Stimulated activated CD4-positive, alpha-beta T cell treated with anti-CD3 and anti-CD28 coated beads, Interleukin-15, amount 100 ng/mL, for 24 hours (primary cell): ENCODE measurements around the gene GMFB.
"Not testable (repeated sequence)": the region's sequence is repeated elsewhere in the genome, so short reads cannot be mapped to it uniquely, and the experiment has no call there.

ENCODE experiments used
- DNase-seq: peaks from one replicate; pipeline ENCODE4 v3.0.0-alpha.2; 2020

Gene GMFB

DNA sequence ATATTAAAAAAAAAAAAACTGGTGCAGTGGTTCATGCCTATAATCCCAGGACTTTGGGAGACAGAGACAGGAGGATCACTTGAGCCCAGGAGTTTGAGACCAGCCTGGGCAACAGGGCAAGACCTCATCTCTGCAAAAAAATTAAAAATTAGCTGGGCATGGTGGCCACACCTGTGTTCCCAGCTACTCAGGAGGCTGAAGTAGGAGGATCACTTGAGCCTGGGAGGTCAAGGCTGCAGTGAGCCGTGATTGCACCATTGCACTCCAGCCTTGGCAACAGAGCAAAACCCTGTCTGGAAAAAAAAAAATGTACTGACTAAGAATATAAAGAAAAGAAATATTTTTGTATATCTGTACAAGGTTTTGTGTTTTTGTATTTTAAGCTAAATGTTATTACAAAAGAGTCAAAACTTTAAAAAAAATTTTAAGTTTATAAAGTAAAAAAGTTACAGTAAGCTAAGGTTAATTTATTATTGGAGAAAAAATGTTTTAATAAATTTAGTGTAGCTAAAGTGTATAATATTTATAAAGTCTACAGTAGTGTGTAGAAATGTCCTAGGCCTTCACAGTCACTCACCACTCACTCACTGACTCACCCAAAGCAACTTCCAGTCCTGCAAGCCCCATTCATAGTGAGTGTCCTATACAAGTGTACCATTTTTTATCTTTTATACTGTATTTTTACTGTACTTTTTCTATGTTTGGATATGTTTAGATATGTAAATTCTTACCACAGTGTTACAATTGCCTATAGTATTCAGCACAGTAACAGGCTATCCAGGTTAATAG, 31.8 kb downstream of the GMFB start:
- DNase-seq: not testable (repeated sequence)

- DNase-seq: no peak
These were observed 33.4 kb downstream of the GMFB start for GRCh38 chr14:54455363-54455762.

DNA sequence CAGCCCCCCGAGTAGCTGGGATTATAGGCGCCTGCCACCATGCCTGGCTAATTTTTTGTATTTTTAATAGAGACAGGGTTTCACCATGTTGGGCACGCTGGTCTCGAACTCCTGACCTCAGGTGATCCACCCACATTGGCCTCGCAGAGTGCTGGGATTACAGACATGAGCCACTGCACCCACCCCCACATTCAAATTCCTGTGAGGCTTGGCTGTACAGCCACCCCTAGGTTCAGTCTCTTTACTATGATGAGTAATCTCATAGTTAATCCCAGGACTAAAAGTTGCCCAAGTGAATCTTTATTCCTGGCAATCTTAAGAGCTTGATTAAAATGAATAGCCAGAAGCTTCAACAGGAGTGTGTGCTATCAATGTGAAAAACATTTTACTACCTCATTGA, 34.8 kb downstream of the GMFB start:
- DNase-seq: not testable (repeated sequence)

- no peak for DNase-seq
These were observed 35.5 kb downstream of the GMFB start for GRCh38 chr14:54453252-54453651.

- DNase-seq: no peak
These were observed 36.8 kb downstream of the GMFB start for GRCh38 chr14:54451961-54452360.

GRCh38 chr14:54451121-54451601, 37.6 kb downstream of the GMFB start:
- no peak for DNase-seq

GRCh38 chr14:54450535-54450934, 38.2 kb downstream of the GMFB start:
- peak; percentile 27 for DNase-seq

GRCh38 chr14:54447231-54447692, 41.5 kb downstream of the GMFB start:
- no peak for DNase-seq

GRCh38 chr14:54446161-54446693, 42.6 kb downstream of the GMFB start:
- no peak for DNase-seq

- no peak for DNase-seq
These were observed 44.1 kb downstream of the GMFB start for GRCh38 chr14:54444681-54445080.

GRCh38 chr14:54443981-54444380, 44.8 kb downstream of the GMFB start:
- no peak for DNase-seq

DNA sequence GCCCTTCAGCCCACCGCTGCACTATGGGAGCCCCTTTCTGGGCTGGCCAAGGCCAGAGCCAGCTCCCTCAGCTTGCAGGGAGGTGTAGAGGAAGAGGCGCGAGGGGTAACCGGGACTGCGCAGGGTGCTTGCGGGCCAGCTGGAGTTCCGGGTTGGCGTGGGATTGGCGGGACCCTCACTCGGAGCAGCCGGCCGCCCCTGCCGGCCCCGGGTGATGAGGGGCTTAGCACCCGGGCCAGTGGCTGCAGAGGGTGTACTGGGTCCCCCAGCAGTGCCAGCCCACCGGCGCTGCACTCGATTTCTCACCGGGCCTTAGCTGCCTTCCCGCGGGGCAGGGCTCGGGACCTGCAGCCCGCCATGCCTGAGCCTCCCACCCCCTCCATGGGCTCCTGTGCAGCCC, 45.8 kb downstream of the GMFB start:
- not testable (repeated sequence) for DNase-seq

GRCh38 chr14:54440873-54441868, 47.6 kb downstream of the GMFB start, which contains the start of gene CNIH1:
Gene CNIH1, minus strand, starts transcription at chr14:54441374. Its CDS starts 47 bp downstream, at chr14:54441327.
- DNase-seq: peak; percentile 93

DNA sequence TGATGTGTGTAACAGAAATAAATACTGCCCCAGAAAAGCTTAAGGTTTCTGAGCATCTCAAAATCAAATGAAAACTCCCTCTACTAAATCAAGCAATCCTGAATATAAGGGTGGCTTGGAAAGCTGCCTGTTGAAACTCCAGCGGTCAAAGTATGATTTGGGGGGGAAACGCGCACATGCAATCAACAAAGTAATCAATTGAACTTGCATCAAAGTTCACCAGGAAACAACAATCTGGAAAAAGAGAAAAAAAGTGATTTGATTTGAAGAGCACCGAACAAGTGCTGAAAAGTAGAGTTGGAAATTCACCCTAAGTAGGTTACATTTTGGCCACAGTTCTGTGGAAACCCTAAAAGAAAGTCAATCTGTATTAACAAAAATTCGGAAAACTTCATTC, 48.3 kb downstream of the GMFB start:
- no peak for DNase-seq

DNA sequence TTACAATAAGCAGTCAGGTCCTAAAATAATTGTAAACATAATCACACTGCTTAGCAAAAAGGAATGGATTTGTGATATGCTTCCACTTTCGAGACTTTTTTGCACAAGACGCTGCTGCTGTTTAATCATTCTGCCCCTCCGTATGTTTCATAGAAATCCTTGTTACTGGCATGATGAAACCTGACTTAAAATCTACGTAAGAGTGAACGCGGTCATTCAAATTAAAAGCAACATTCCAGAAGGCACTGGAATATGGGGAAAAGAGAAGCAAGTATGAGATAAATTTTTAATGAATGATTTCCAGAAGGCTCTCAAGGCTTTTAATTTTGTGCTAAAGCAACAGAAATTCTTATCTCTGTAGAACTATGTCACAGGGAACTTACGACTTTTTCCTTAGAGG, 48.7 kb downstream of the GMFB start:
- DNase-seq: no peak

DNA sequence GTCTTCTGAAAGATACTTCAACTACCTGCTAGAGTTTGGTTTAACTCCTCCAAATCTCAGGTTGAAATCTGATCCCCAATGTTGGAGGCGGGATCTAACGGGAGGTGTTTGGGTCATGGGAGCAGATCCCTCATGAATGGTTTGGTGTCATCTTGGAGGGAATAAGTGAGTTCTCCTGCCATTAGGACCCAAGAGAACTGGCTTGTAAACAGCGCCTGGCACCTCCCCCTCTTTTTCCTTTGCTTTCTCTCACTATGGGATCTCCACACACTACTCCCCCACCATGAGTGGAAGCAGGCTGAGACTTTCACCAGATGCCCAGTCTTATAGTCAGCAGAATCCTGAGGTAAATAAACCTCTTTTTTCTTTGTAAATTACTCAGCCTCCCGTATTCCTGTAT, 50.1 kb downstream of the GMFB start:
- no peak for DNase-seq

GRCh38 chr14:54437954-54438353, 50.8 kb downstream of the GMFB start:
- DNase-seq: not testable (repeated sequence)

- peak; percentile 15 for DNase-seq
These were observed 53.2 kb downstream of the GMFB start for GRCh38 chr14:54435500-54435981.

GRCh38 chr14:54428527-54428926, 60.3 kb downstream of the GMFB start:
- no peak for DNase-seq

DNA sequence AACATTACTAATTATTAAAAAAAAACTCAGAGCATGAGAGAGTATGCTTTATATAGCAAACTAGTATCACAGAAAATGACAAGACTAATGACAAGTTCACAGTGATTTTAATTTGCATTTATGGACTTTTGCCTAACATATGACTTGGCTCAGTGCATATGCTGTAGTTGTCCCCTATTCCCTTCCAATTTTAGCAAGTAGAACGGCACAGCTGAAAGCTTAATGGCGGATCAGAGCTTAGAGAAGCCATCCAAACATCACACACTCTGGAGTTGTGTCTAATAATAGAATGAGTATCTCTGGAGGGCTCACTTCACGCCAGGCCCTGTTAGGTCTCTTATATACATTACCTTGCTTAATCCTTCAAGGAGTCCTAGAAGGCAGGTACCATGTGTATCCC, 60.9 kb downstream of the GMFB start:
- DNase-seq: no peak

DNA sequence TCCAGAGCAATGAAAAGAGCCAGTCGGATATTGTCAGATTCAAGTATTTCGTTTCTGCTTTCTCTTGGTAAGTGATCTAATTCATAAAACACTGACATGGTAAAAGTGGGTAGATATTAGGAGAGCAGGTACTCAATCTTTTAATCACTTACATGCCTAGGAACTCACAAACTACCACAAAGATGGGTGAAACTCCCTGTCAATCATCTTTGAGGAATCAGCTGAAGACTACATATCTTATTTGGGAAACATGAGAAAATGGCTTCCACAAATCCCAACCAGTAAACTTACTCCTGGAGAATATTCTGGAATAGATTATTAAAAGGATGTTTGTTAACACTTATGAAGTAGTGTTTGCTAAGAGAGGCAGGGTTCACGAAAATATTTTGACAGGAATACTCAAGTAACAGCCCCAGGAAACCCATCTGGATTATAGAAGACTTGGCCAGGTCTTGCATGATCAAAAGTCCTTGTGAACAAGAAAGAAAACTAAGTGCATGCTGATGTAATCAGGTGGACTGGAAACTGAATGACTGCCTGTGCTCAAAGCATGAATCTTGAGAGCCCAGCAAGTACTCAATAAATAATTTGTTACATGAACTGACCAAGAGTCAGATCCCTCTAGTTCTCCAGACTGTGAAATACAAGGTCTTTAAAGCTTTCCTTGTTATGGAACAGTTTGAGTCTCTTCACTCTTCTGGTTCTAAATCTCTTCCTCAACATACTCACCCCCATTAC, 63.1 kb downstream of the GMFB start:
- no peak for DNase-seq

- DNase-seq: no peak
These were observed 63.7 kb downstream of the GMFB start for GRCh38 chr14:54425068-54425467.
